ENCODE measurements around the gene ITGB6. TPM values are rescaled to one million over a fixed set of nuclear protein-coding genes. Genes with fewer than 3 reads are reported as not detected.

The ITGB6 gene
- total RNA-seq, 6 experiments from 2014 or later, result 0.11 to 0.68 (median 0.44) TPM; not detected in 2

- DNase-seq (no peak), ATAC-seq (no peak)
- Histone ChIP-seq H3K9me3 (no peaks in the 10 kb centered on the region), H3K27ac (no peak overlapping the region), H3K27me3 (no peaks in the 10 kb centered on the region), H3K4me1 (no peaks in the 10 kb centered on the region), H3K36me3 (no peaks in the 10 kb centered on the region), H3K4me3 (no peak overlapping the region)
- 60% methylated on average over 3 of the region's 3 CpGs for WGBS (ENCODE audit: insufficient coverage, low coverage, low lambda C conversion rate, missing lambda C conversion rate)
- TF ChIP-seq POLR2A (IDR thresholded peaks at IDR 0.05) (no peak), CTCF (IDR thresholded peaks at IDR 0.05) (no peak)
- intact Hi-C loops (cut with DNase I), result no loop called here
Measured at GRCh38 chr2:160050147-160050546, 149.9 kb downstream of the ITGB6 start.

Other genes with a start within 250 kb of the ITGB6 start
- gene PLA2R1, start 137.7 kb downstream of the ITGB6 start, total RNA-seq, result 1 to 10 TPM in 3 of 6 experiments, under 1 TPM in 3; 0.70 to 1.6 (median 0.97) TPM

Data from right lobe of liver (tissue), 6 donors.